ENCODE results near the gene WNT7A.

Gene WNT7A

GRCh38 chr3:13826672-13827071 lies 53.2 kb downstream of the WNT7A start:
- no peak for DNase-seq (ENCODE audit: extremely low read depth, insufficient read length)
- no peak for TF ChIP-seq CTCF (IDR thresholded peaks at IDR 0.05; ENCODE audit: insufficient read depth, low read length, poor library complexity, severe bottlenecking)
- no peaks in the 10 kb centered on the region; the same call in 1 of the 2 replicates for H3K27me3 ChIP-seq (replicated peaks; ENCODE audit: control insufficient read depth, insufficient read depth, low read length)

GRCh38 chr3:13825821-13826220 lies 54.0 kb downstream of the WNT7A start:
- Histone ChIP-seq H3K4me3 (replicated peaks; ENCODE audit: low read depth, low read length) (no peak overlapping the region), H3K36me3 (ENCODE audit: control insufficient read depth, insufficient read depth, low read length) (no peaks in the 10 kb centered on the region), H3K27me3 (replicated peaks; ENCODE audit: control insufficient read depth, insufficient read depth, low read length) (no peaks in the 10 kb centered on the region; the same call in 1 of the 2 replicates)
- TF ChIP-seq CTCF (IDR thresholded peaks at IDR 0.05; ENCODE audit: insufficient read depth, low read length, poor library complexity, severe bottlenecking): no peak
- no peak for DNase-seq (ENCODE audit: extremely low read depth, insufficient read length)

More at GRCh38 chr3:13826672-13827071, 53.2 kb downstream of the WNT7A start:
- no peaks in the 10 kb centered on the region for H3K36me3 ChIP-seq (ENCODE audit: control insufficient read depth, insufficient read depth, low read length)
- no peak overlapping the region for H3K4me3 ChIP-seq (replicated peaks; ENCODE audit: low read depth, low read length)

GRCh38 chr3:13825311-13825579 lies 54.6 kb downstream of the WNT7A start:
- no peak for TF ChIP-seq CTCF (IDR thresholded peaks at IDR 0.05; ENCODE audit: insufficient read depth, low read length, poor library complexity, severe bottlenecking)
- Histone ChIP-seq H3K27me3 (replicated peaks; ENCODE audit: control insufficient read depth, insufficient read depth, low read length) (no peaks in the 10 kb centered on the region; the same call in 1 of the 2 replicates), H3K36me3 (ENCODE audit: control insufficient read depth, insufficient read depth, low read length) (no peaks in the 10 kb centered on the region), H3K4me3 (replicated peaks; ENCODE audit: low read depth, low read length) (no peak overlapping the region)
- no peak for DNase-seq (ENCODE audit: extremely low read depth, insufficient read length)

- Histone ChIP-seq H3K27me3 (replicated peaks; ENCODE audit: control insufficient read depth, insufficient read depth, low read length) (no peaks in the 10 kb centered on the region), H3K36me3 (ENCODE audit: control insufficient read depth, insufficient read depth, low read length) (no peaks in the 10 kb centered on the region), H3K4me3 (replicated peaks; ENCODE audit: low read depth, low read length) (no peak overlapping the region)
- no peak for DNase-seq (ENCODE audit: extremely low read depth, insufficient read length)
- TF ChIP-seq CTCF (IDR thresholded peaks at IDR 0.05; ENCODE audit: insufficient read depth, low read length, poor library complexity, severe bottlenecking): no peak
These were observed 55.2 kb downstream of the WNT7A start for GRCh38 chr3:13824521-13825310.

DNA sequence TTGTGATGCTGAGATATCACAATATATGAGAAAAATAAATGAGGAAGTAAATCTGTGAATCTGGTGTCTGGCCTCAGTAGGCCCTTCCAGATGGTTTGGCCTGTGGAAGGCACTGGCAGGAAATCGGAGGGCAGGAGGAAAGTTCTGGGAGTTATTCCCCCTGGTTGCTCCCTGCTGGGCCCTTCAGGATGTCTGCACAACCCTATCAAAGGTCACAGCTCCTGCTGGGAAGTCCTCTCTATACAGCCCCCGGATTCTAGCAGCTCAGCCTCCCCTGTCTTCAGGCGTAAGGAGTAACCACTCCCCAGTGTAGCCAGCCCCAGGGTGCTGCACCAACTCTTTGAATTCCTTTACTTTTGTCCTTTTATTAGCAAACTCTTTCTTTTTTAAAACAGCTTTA lies 56.2 kb downstream of the WNT7A start:
- Histone ChIP-seq H3K4me3 (replicated peaks; ENCODE audit: low read depth, low read length) (no peak overlapping the region), H3K36me3 (ENCODE audit: control insufficient read depth, insufficient read depth, low read length) (no peaks in the 10 kb centered on the region), H3K27me3 (replicated peaks; ENCODE audit: control insufficient read depth, insufficient read depth, low read length) (no peaks in the 10 kb centered on the region)
- no peak for TF ChIP-seq CTCF (IDR thresholded peaks at IDR 0.05; ENCODE audit: insufficient read depth, low read length, poor library complexity, severe bottlenecking)
- no peak for DNase-seq (ENCODE audit: extremely low read depth, insufficient read length)

Measured in GM06990 (cell line).